Muscle of leg (tissue), 11 donors: ENCODE data around the gene WFIKKN1. TPM values are rescaled to one million over a fixed set of nuclear protein-coding genes. Genes with fewer than 3 reads are reported as not detected.
"Not testable (repeated sequence)": the region's sequence is repeated elsewhere in the genome, so short reads cannot be mapped to it uniquely, and the experiment has no call there.

Experiments
- DNase-seq: peaks from one replicate; pipeline ENCODE4 v3.0.0; 2013
- H3K27ac ChIP-seq: one replicate; pipeline ENCODE4 v1.5.1; 2013; ENCODE audit warnings: mild to moderate bottlenecking, low read length, control low read depth
- H3K27me3 ChIP-seq: one replicate; pipeline ENCODE4 v1.6.1; 2013; ENCODE audit warnings: low read length; ENCODE audit not compliant: control insufficient read depth, insufficient read depth
- H3K36me3 ChIP-seq: one replicate; pipeline ENCODE4 v1.6.1; 2013; ENCODE audit warnings: low read length; ENCODE audit not compliant: control insufficient read depth, insufficient read depth
- H3K4me1 ChIP-seq: one replicate; pipeline ENCODE4 v1.6.1; 2013; ENCODE audit warnings: low read length; ENCODE audit not compliant: control insufficient read depth, insufficient read depth
- H3K4me3 ChIP-seq: one replicate; pipeline ENCODE4 v1.5.1; 2013; ENCODE audit warnings: low read length, control low read depth
- H3K9me3 ChIP-seq: replicated peaks from 2 replicates; pipeline ENCODE4 v1.6.1; 2013; ENCODE audit warnings: low read depth, low read length; ENCODE audit not compliant: control insufficient read depth
- WGBS: methylation state at CpG from one replicate; pipeline ENCODE4 v1.1.5; 2013; ENCODE audit warnings: missing lambda C conversion rate; ENCODE audit not compliant: insufficient coverage; 5-methylcytosine and 5-hydroxymethylcytosine counted together
- polyA plus RNA-seq, 8 donors: library from polyadenylated mRNA; unstranded; fragments of 120-200 nt; gene quantifications; one replicate each; pipeline versions ENCODE4 v1.2.1 to v1.2.3, GENCODE V29; 2013; ENCODE audit warnings: inconsistent platforms in 1 of 8, low replicate concordance in 1 of 8; ENCODE audit not compliant: insufficient read length in 8 of 8, insufficient read depth in 1 of 8
- total RNA-seq: library from RNA; stranded (reverse); fragments of 120-200 nt; gene quantifications from one replicate; pipeline ENCODE4 v1.2.4, GENCODE V29; 2013

WFIKKN1 gene
- total and polyA plus RNA-seq, 9 donors, result 0.12 to 0.82 (median 0.33) TPM

DNA sequence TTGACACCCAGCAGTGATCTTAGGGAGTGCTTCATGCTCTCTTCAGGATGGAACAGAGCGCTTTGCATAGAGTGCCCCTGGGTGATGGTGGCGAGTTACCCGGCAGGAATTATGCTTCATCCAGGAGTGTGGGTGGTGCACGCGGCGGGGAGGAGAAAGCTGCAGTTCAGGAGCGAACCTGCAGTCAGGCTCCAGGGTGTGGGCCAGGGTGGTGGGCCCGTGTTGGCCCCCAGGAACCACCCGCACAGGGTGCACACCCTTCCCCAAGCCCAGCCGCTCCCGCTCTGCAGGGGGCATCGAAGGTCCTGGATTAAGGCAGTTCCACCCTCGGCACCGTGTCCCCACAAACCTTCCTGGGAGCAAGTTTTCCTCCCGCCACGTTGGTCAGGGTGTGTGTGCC lies 37.0 kb upstream of the WFIKKN1 start:
- Histone ChIP-seq H3K27me3 (no peaks in the 10 kb centered on the region), H3K27ac (no peak overlapping the region), H3K4me1 (peaks cover 25% of the 10 kb centered on the region), H3K9me3 (no peaks in the 10 kb centered on the region), H3K4me3 (no peak overlapping the region), H3K36me3 (peaks cover 21% of the 10 kb centered on the region)
- WGBS, result 85% methylated on average over 15 of the region's 16 CpGs
- no peak for DNase-seq

DNA sequence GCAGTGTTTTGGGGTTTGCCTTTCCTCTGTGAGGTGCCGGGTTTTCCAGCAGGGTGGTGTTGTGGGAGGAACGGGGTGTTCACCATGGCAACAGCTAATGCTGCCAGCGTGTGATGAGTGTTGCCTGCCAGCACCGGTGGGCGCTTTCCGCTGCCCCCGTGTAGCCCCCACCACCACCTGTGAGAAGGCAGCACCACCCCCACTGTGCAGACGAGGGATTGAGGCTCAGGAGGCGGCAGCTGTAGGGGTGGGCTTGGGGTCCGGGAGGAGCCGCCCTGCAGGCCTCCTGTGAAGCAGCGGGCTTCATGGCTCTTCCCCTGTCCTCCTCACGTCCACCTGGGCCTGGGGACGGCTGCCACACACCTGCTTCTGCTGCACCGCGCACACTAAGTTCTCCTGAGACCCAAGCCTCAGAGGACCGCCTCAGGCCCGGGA lies 35.7 kb upstream of the WFIKKN1 start:
- 76% methylated on average over 5 of the region's 18 CpGs for WGBS
- Histone ChIP-seq H3K4me1 (peaks cover 25% of the 10 kb centered on the region), H3K36me3 (peaks cover 28% of the 10 kb centered on the region), H3K4me3 (no peak overlapping the region), H3K27me3 (no peaks in the 10 kb centered on the region), H3K9me3 (no peaks in the 10 kb centered on the region), H3K27ac (no peak overlapping the region)
- DNase-seq, result no peak

DNA sequence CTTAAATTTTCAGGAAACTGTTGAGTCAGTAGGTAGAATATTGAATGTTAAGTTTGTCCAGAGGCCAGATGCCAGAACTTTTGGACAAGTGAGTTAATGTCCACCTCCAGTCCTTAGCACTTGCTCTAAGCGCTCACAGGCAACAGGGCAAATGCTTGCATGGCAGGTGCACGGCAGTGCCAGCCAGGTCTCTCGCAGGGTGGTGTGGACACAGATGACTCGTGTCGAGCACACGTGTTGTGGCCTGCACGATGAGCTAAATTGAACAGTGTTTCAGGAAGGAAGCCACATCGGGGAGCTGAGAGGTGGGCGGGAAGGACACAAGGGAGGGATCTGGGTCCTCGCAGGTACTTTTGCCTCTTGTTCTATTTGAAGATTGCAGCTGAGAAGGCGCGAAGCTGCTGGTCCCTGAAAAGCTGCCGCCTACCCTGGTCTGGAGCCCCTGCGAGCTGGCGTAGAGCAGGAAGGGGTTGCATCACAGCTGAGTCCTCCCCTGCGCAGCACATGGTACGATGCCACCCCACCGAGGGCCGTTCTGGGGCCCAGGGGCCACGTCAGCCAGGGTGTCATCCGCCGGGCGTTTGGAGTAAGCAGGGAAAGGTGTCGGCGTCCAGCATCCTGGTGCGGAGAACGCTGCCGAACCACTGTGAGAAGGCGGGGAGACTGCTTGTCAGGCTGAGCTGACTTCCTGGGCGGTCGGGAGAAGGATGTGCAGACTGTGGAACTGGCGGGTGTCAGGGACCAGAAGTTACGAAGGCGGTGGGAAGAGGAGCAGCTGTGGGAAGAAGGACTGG lies 34.6 kb upstream of the WFIKKN1 start:
- H3K4me1 ChIP-seq, result peaks cover 17% of the 10 kb centered on the region
- no peaks in the 10 kb centered on the region for H3K9me3 ChIP-seq
- no peak overlapping the region for H3K27ac ChIP-seq
- 86% methylated on average over 34 of the region's 34 CpGs for WGBS
- H3K4me3 ChIP-seq, result no peak overlapping the region
- peaks cover 28% of the 10 kb centered on the region for H3K36me3 ChIP-seq
- no peak for DNase-seq
- H3K27me3 ChIP-seq, result no peaks in the 10 kb centered on the region

DNA sequence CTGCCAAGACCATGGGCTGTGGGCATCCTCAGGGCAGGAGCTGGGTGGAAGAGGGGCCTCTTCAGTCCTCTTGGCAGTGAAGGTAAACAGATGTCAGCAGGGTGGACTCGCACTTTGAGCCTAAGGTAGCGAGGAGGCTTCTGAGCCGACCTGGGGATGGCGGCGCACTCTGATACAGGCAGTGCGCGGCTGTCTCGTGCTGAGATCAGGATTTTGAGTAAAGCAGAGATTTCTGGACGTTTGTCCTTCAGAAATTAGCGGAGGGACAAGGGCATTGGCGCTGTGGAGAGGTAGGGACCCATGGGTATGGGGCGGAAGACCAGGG lies 34.1 kb upstream of the WFIKKN1 start:
- Histone ChIP-seq H3K4me3 (no peak overlapping the region), H3K27ac (no peak overlapping the region), H3K9me3 (no peaks in the 10 kb centered on the region), H3K4me1 (peaks cover 15% of the 10 kb centered on the region), H3K27me3 (no peaks in the 10 kb centered on the region), H3K36me3 (peaks cover 32% of the 10 kb centered on the region)
- no peak for DNase-seq
- 97% methylated on average over 12 of the region's 12 CpGs for WGBS

DNA sequence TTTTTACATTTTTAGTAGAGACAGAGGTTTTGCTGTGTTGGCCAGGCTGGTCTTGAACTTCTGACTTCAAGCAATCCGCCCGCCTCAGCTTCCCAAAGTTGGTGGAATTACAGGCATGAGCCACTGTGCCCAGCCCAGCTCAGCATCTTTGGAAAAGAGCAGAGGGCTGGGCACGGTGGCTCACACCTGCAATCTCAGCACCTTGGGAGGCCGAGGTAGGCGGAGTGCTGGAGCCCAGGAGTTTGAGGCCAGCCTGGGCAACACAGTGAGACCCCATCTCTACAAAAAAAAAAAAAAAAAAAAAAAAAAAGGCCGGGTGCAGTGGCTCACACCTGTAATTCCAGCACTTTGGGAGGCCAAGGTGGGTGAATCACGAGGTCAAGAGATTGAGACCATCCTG lies 33.1 kb upstream of the WFIKKN1 start:
- not testable (repeated sequence) for H3K9me3 ChIP-seq, H3K4me3 ChIP-seq, DNase-seq, H3K27ac ChIP-seq, H3K27me3 ChIP-seq
- Histone ChIP-seq H3K36me3 (peaks cover 28% of the 10 kb centered on the region), H3K4me1 (peaks cover 13% of the 10 kb centered on the region)
- WGBS, result 92% methylated on average over 2 of the region's 7 CpGs

DNA sequence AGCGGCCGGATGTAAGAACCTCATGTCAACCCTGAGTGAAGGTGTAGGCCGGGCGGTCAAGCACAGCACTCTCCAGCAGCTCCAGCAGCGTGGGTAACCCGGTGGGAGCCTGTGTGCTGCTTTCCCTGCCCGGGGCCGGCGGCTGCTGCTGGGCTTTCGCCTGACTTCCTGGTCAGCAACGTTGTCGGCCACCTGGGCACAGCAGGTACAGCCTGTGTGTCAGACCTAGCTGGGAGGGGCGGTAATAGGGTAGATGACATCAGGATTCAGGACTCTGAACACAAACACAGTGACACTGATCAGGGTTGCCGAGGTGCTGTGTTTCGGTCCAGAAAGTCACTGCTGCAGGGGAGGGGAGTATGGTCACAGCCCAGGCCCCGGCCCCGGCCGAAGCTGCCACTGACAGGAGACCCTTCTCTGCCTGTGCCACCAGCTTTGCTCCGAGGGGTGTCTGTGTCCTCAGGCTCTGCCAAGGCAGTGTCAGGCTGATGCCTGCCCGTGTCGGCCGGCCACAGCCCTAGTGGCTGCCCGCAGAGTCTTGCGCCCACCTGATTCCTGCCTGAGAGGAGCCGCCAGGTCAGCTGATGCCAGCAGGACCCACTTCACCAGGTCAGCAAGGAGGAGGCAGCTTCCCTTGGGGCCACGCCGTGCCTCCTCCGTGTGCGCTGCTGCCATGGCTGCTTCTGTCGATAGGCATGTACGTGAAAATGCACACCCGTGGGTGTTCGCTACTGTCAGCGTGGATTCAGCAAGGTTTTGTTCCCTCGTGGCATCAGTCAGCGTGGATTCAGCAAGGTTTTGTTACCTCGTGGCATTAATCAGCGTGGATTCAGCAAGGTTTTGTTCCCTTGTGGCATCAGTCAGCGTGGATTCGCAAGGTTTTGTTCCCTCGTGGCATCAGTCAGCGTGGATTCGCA lies 31.7 kb upstream of the WFIKKN1 start:
- H3K9me3 ChIP-seq, result no peaks in the 10 kb centered on the region
- WGBS, result 98% methylated on average over 37 of the region's 43 CpGs
- peaks cover 18% of the 10 kb centered on the region for H3K36me3 ChIP-seq
- no peak overlapping the region for H3K4me3 ChIP-seq
- no peaks in the 10 kb centered on the region for H3K27me3 ChIP-seq
- H3K4me1 ChIP-seq, result peaks cover 6% of the 10 kb centered on the region
- DNase-seq, result no peak
- no peak overlapping the region for H3K27ac ChIP-seq

DNA sequence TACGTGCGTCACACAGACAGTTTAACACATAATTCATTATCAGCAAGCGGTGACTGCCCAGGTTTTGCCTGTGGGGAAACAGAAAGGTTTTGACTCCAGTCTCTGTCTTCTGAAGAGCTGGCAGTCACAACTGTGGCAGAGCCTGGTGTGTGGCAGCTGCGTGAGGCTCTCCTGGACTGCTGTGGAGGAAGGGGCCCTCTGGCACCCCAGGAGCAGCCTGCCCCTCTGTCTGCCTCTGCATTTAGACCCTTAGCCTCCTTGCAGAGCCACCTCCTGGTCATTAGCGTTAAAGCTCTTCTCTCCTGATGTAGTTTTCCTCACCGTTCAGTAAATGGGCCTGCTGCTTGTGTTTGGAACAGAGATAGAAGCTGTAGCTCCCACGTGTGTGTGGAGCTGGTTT lies 30.0 kb upstream of the WFIKKN1 start:
- H3K27ac ChIP-seq, result no peak overlapping the region
- no peak for DNase-seq
- H3K4me3 ChIP-seq, result no peak overlapping the region
- peaks cover 5% of the 10 kb centered on the region for H3K4me1 ChIP-seq
- H3K36me3 ChIP-seq, result peaks cover 18% of the 10 kb centered on the region
- H3K9me3 ChIP-seq, result peaks cover 4% of the 10 kb centered on the region
- no CpG with 5 or more reads among the region's 7 CpGs for WGBS
- no peaks in the 10 kb centered on the region for H3K27me3 ChIP-seq

DNA sequence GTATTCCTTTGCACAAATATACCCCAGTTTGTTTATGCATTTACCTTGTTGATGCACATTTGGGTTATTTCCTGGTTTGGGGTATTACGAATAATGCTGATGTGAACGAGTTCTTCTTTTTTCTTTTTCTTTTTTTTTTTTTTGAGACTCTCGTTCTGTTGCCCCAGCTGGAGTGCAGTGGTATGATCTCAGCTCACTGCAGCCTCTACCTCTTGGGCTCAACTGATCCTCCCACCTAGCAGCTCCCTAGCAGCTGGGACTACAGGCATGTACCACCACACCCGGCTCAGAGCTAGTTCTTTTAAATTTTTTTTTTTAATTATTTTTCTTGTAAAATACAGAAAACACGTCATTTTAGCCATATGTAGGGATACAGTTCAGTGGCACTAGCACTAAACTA lies 26.9 kb upstream of the WFIKKN1 start:
- no peak for DNase-seq
- H3K27ac ChIP-seq, result no peak overlapping the region
- no peak overlapping the region for H3K4me3 ChIP-seq
- H3K4me1 ChIP-seq, result no peaks in the 10 kb centered on the region
- H3K9me3 ChIP-seq, result peaks cover 4% of the 10 kb centered on the region
- WGBS, result no CpG with 5 or more reads among the region's 5 CpGs
- peaks cover 9% of the 10 kb centered on the region for H3K36me3 ChIP-seq
- no peaks in the 10 kb centered on the region for H3K27me3 ChIP-seq

DNA sequence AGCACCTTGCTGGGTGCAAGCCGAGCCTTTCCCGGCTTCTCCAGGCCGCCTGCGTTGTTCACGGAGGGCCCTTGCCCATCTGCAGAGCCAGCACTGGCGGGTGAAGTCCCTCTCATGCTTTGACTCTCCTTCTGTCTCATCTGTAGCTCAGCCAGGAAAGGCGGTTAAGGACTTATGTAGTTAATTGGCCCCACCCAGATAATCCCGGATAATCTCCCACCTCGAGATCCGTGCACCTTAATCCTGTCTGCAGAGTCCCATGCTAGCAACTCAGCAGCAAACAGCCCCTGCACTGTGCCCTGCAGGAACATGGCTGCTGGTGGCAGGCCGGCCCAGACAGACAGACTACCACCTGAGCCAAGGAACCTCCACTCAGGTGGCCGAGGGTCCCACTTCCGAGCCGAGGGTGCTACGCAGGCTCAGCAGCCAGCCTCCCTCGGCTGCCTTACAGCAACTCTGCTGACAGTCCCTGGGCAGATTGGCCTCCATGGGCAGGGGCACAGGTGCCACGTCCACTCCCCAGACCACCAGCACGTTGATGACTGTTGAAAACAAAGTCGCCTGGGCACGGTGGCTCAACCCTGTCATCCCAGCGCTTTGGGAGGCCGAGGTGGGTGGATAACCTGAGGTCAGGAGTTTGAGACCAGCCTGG lies 24.0 kb upstream of the WFIKKN1 start:
- Histone ChIP-seq H3K4me3 (no peak overlapping the region), H3K27ac (no peak overlapping the region), H3K9me3 (peaks cover 4% of the 10 kb centered on the region), H3K4me1 (peaks cover 4% of the 10 kb centered on the region), H3K36me3 (no peaks in the 10 kb centered on the region), H3K27me3 (no peaks in the 10 kb centered on the region)
- no peak for DNase-seq
- WGBS, result 94% methylated on average over 15 of the region's 22 CpGs

DNA sequence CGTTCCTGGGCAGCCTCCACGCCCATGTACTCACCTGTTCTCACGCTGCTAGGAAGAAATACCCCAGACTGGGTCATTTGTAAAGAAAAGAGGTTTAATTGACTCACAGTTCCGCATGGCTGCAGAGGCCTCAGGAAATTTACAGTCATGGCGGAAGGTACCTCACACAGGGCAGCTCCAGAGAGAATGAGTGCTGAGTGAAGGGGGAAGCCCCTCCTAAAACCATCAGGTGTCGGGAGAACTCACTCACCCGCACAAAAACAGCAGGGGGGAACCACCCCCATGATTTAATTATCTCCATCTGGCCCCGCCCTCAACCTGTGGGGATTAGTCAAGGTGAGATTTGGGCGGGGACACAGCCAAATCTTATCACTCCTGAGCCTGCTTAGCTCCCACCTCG lies 22.8 kb upstream of the WFIKKN1 start:
- Histone ChIP-seq H3K9me3 (peaks cover 4% of the 10 kb centered on the region), H3K36me3 (no peaks in the 10 kb centered on the region), H3K27me3 (no peaks in the 10 kb centered on the region), H3K4me3 (no peak overlapping the region), H3K27ac (no peak overlapping the region), H3K4me1 (peaks cover 4% of the 10 kb centered on the region)
- WGBS, result 80% methylated on average over 2 of the region's 10 CpGs
- no peak for DNase-seq
